ENCODE results near the gene MMRN1.

GRCh38 chr4:89998469-89999011, 103.9 kb downstream of the MMRN1 start:
- no peak for TF ChIP-seq CTCF (IDR thresholded peaks at IDR 0.05)
- no peak for TF ChIP-seq POLR2AphosphoS5 (IDR thresholded peaks at IDR 0.05)
- no peak for TF ChIP-seq EP300 (IDR thresholded peaks at IDR 0.05; ENCODE audit: low read depth)

Data from transverse colon (tissue), 4 donors.